Measurements from ENCODE around the gene DUSP5.

DNA sequence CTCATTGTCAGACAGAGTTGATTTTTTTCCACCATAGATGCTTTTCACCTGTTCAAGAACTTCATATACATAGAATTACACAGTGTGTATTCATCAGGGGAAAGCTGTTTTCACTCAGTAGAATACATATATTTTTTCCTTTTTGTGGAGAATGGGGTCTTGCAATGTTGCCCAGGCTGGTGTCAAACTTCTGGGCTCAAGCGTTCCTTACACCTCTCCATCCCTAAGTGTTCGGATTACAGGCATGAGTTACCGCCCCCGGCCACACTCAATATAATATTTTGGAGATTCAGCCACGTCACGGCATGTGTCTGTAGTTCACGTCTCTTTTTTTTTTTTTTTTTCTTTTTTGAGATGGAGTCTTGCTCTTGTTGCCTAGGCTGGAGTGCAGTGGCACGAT lies 62.3 kb downstream of the DUSP5 start:
- TF ChIP-seq, protein P1, sequence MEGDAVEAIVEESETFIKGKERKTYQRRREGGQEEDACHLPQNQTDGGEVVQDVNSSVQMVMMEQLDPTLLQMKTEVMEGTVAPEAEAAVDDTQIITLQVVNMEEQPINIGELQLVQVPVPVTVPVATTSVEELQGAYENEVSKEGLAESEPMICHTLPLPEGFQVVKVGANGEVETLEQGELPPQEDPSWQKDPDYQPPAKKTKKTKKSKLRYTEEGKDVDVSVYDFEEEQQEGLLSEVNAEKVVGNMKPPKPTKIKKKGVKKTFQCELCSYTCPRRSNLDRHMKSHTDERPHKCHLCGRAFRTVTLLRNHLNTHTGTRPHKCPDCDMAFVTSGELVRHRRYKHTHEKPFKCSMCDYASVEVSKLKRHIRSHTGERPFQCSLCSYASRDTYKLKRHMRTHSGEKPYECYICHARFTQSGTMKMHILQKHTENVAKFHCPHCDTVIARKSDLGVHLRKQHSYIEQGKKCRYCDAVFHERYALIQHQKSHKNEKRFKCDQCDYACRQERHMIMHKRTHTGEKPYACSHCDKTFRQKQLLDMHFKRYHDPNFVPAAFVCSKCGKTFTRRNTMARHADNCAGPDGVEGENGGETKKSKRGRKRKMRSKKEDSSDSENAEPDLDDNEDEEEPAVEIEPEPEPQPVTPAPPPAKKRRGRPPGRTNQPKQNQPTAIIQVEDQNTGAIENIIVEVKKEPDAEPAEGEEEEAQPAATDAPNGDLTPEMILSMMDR (IDR thresholded peaks at IDR 0.05), result no peak
- TF ChIP-seq POLR2AphosphoS5 (IDR thresholded peaks at IDR 0.05) (no peak), EP300 (IDR thresholded peaks at IDR 0.05) (no peak), POLR2A (IDR thresholded peaks at IDR 0.05) (no peak)

All from sigmoid colon (tissue), 4 donors.